OCI-M1 (cell line): Measurements from ENCODE around the gene ADIRF.
"Not testable (repeated sequence)": the region's sequence is repeated elsewhere in the genome, so short reads cannot be mapped to it uniquely, and the experiment has no call there.

Experiments used
- DNase-seq: peaks from one replicate; lab custom pipeline; 2025; lab: John Stamatoyannopoulos, UW

The ADIRF gene

GRCh38 chr10:86979296-86979818 is 11.1 kb downstream of the ADIRF start:
- DNase-seq, result no peak

- DNase-seq, result no peak
These were observed 11.7 kb downstream of the ADIRF start for GRCh38 chr10:86979977-86980448.

GRCh38 chr10:86981020-86981419 is 12.7 kb downstream of the ADIRF start:
- DNase-seq, result peak; percentile 66

GRCh38 chr10:86981716-86982115 is 13.4 kb downstream of the ADIRF start:
- no peak for DNase-seq

GRCh38 chr10:86984498-86984897 is 16.2 kb downstream of the ADIRF start:
- DNase-seq, result not testable (repeated sequence)

GRCh38 chr10:86988520-86988919 is 20.2 kb downstream of the ADIRF start:
- no peak for DNase-seq

GRCh38 chr10:86991362-86991761 is 23.1 kb downstream of the ADIRF start:
- DNase-seq, result not testable (repeated sequence)

GRCh38 chr10:86992456-86992855 is 24.2 kb downstream of the ADIRF start:
- DNase-seq, result no peak

- DNase-seq, result no peak
These were observed 24.6 kb downstream of the ADIRF start for GRCh38 chr10:86992929-86993328.

GRCh38 chr10:86999802-87000403 is 31.6 kb downstream of the ADIRF start:
- DNase-seq, result peak; percentile 32

GRCh38 chr10:87000491-87000890 is 32.2 kb downstream of the ADIRF start:
- DNase-seq, result no peak

- not testable (repeated sequence) for DNase-seq
These were observed 38.8 kb downstream of the ADIRF start for GRCh38 chr10:87007124-87007523.

- DNase-seq, result not testable (repeated sequence)
These were observed 39.4 kb downstream of the ADIRF start for GRCh38 chr10:87007674-87008073.

GRCh38 chr10:87008303-87008702 is 40.0 kb downstream of the ADIRF start:
- DNase-seq, result not testable (repeated sequence)

- DNase-seq, result not testable (repeated sequence)
These were observed 40.9 kb downstream of the ADIRF start for GRCh38 chr10:87009134-87009696.

GRCh38 chr10:87013528-87013927 is 45.2 kb downstream of the ADIRF start:
- peak; percentile 69 for DNase-seq

GRCh38 chr10:87014986-87015716 is 46.9 kb downstream of the ADIRF start:
- not testable (repeated sequence) for DNase-seq

- not testable (repeated sequence) for DNase-seq
These were observed 49.8 kb downstream of the ADIRF start for GRCh38 chr10:87018127-87018526.

GRCh38 chr10:87019066-87019465 is 50.8 kb downstream of the ADIRF start:
- DNase-seq, result not testable (repeated sequence)

GRCh38 chr10:87019504-87019903 is 51.2 kb downstream of the ADIRF start:
- not testable (repeated sequence) for DNase-seq

GRCh38 chr10:87020056-87020455 is 51.8 kb downstream of the ADIRF start, which contains the start of gene FAM25A:
TSS of gene FAM25A (plus strand) at chr10:87020294. CDS start at chr10:87020325, 31 bp downstream.
- not testable (repeated sequence) for DNase-seq
